LNCAP (cell line): ENCODE results near the gene PTN.

Experiments used
- TF ChIP-seq, protein P1 (sequence below): fragments of 450-650 bp; IDR thresholded peaks from 2 replicates; pipeline ENCODE4 v1.5.1; 2017; ENCODE audit warnings: mild to moderate bottlenecking

The PTN gene

DNA sequence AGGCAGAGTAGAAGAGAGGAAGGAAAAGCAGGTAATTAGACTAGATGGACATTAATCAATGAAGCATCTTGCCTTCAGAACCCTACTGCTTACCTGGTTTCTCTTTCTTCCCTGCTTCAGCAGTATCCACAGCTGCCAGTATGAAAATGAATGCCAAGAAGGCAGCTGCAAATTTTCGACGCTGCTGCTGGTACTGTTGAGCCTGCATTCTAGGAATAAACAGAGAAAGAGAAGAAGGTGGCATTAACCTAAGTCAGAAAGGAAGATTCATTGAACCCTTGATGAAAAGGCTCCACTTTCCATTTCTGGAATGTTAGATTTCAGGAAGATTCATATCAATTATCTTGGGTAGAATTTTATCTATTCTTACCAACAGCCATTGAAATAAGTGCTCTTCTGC is 88.8 kb downstream of the PTN start:
- TF ChIP-seq, protein P1, sequence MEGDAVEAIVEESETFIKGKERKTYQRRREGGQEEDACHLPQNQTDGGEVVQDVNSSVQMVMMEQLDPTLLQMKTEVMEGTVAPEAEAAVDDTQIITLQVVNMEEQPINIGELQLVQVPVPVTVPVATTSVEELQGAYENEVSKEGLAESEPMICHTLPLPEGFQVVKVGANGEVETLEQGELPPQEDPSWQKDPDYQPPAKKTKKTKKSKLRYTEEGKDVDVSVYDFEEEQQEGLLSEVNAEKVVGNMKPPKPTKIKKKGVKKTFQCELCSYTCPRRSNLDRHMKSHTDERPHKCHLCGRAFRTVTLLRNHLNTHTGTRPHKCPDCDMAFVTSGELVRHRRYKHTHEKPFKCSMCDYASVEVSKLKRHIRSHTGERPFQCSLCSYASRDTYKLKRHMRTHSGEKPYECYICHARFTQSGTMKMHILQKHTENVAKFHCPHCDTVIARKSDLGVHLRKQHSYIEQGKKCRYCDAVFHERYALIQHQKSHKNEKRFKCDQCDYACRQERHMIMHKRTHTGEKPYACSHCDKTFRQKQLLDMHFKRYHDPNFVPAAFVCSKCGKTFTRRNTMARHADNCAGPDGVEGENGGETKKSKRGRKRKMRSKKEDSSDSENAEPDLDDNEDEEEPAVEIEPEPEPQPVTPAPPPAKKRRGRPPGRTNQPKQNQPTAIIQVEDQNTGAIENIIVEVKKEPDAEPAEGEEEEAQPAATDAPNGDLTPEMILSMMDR, result no peak

DNA sequence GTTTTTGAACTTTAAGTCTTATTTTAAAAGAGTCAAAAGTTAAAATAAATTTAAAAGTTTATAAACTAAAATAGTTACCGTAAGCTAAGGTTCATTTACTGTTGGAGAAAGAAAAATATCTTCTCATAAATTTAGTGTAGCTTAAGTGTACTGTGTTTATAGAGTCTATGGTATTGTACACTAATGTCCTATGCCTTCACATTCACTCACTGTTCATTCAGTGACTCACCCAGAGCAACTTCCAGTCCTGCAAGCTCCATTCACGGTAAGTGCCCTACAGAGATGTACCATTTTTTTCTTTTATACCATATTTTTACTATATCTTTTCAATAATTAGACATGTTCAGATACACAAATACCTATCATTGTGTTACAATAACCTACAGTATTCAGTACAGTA is 97.6 kb downstream of the PTN start:
- TF ChIP-seq, protein P1, result no peak

DNA sequence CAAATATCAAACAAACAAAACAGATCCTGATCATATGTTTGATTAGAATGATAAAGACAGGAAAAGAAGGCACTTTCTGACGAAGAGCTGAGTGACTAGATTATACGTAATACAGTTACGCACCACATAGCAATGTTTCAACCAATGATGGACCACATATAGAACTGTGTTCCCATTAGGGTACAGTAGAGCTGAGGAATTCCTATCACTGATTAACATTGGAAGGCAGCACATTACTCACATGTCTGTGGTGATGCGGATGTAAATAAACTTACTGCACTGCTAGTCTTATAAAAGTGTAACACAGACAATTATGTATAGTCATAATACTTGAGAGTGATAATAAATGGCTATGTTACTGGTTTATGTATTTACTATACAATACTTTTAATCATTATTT is 98.3 kb downstream of the PTN start:
- TF ChIP-seq, protein P1, result no peak

DNA sequence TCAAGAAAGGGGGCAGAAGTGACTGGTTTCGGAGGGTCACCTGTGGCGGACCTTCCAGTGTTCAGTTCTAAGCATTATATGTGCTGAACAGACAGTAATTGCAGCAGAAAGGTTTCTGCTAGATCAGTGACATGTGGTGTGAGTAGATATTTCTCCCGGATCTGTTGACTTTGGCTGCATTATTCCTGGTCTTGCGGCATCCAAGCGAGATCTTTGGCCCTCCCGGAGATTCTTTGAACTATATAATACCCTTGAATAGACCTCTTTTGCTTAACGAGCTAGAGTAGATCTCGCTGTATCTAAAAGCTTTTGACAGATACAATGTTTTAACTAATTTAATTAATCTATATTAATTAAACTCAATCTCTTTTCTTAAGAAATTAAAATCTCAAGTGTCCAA is 99.8 kb downstream of the PTN start:
- TF ChIP-seq, protein P1, result no peak

DNA sequence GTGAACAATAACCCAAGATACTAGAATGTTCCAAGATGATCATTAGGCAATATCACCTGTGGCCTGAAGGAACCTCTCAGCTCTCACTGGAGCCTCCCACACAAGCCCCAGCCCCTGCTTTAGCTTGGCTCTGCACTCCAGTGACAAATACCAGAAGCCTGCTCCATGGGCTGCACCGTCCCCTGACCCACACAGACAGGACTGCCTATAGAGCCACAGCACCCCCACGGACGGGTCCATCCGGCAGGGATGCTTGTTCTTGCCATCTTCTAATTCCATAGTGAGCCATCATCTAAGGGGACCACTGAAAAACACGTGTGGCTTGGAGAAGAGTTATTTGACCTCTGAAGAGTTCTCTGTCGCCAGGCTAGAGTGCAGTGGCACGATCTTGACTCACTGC is 100.9 kb downstream of the PTN start:
- TF ChIP-seq, protein P1, result no peak

DNA sequence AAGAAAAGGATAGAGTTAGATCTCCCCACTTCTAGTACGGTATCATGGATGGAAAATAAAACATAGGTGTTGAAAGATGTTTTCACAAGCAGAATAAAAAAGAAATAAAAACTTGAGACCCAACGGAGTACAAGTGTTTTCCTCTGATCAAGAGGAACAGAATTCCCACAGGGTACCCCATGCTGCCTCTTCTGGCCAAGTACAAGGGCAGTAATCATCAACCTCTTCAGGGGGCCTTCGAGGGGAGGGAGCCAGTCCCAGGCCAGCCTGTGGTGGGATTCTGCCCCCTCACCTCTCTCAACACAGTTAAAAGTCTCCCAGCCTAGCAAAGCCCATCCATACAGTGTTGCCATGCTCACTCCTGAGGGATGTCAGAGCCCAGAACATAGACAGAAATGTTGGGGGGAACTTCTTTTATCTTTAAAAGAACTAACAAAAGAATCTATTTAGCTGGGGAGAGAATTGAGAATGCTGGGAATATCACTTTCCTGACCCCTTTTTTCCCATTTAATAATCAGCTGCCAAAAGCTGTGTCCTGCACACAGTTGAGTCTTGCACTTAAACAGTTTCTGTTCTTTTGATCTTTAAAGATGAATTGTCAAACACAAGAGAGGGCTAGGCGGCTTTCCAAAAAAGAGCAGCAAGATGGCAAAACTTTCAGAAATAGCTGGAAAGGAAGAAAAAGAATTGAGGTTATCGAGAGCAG is 101.7 kb downstream of the PTN start:
- TF ChIP-seq, protein P1, result no peak

DNA sequence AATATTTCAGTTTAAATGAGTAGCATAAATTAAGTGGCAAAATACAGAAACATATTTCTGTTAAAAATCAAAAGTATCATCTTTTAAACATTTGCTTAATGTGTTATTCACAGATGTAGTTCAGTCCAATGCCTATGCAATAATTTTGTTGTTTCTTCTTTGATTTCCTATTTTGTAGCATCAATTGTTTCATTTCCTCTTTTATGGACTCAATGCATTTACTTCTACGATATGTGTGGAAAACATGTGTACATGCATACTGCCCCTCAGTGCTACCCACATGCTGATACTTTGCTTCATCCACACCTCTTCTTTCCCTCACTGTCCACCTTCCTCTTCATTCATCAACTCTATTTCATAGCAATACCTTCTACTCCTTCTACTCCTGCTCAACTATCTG is 108.1 kb downstream of the PTN start:
- TF ChIP-seq, protein P1, result no peak

DNA sequence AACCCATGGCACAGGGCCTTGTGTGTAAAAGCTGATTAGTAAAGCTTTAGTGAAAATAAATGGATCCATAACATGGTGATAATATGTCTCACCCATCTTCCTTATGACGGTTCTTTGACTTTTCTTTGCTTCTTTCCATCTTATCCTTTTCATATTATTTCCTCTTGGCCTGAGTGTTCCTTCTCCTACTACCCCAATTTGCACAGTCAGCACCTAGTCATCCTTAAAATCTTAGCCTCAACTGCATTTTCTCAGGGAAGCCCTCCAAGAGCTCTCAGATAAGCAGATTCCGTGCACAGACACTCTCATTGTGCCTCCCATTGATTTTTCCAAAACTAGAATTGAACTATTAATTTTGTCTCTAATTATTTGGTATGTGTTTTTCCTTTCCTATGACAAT is 112.4 kb downstream of the PTN start:
- TF ChIP-seq, protein P1, result no peak
